GM23338 (cell line): ENCODE measurements around the gene PPP1R3A. TPM values are rescaled to one million over a fixed set of nuclear protein-coding genes. Genes with fewer than 3 reads are reported as not detected.

Source experiments
- ATAC-seq: fragments of 200-7000 bp; cut with Tn5 transposase; 3 replicates; pipeline ENCODE4 v1.9.1; 2020
- DNase-seq: peaks from one replicate; pipeline ENCODE4 v3.0.0-alpha.2; 2015; ENCODE audit warnings: low spot score
- H2AFZ ChIP-seq: fragments of 200-600 bp; sonication (generic); 2 replicates; pipeline ENCODE4 v1.8.0; 2016; ENCODE audit warnings: antibody characterized with exemption, mild to moderate bottlenecking, moderate library complexity
- H3F3A ChIP-seq: fragments of 200-600 bp; sonication (generic); replicated peaks from 2 replicates; pipeline ENCODE4 v1.8.0; 2017; ENCODE audit warnings: antibody characterized with exemption, mixed run types, low read depth
- H3K27ac ChIP-seq: fragments of 200-600 bp; sonication (generic); 2 replicates; pipeline ENCODE4 v1.6.1; 2016; ENCODE audit warnings: low read depth
- H3K27me3 ChIP-seq: fragments of 200-600 bp; sonication (generic); 2 replicates; pipeline ENCODE4 v1.8.0; 2016; ENCODE audit warnings: mild to moderate bottlenecking, mixed run types, moderate library complexity; ENCODE audit not compliant: insufficient read depth
- H3K36me3 ChIP-seq: fragments of 200-600 bp; sonication (generic); 2 replicates; pipeline ENCODE4 v1.8.0; 2016; ENCODE audit warnings: mild to moderate bottlenecking; ENCODE audit not compliant: insufficient read depth
- H3K4me1 ChIP-seq: fragments of 200-600 bp; sonication (generic); 2 replicates; pipeline ENCODE4 v1.8.0; 2016; ENCODE audit warnings: mild to moderate bottlenecking, moderate library complexity; ENCODE audit not compliant: insufficient read depth
- H3K4me2 ChIP-seq: fragments of 200-600 bp; sonication (generic); 2 replicates; pipeline ENCODE4 v1.7.1; 2017; ENCODE audit warnings: mixed run types
- H3K4me3 ChIP-seq: fragments of 200-600 bp; sonication (generic); 2 replicates; pipeline ENCODE4 v1.6.1; 2016; ENCODE audit warnings: mixed run types
- H3K79me2 ChIP-seq: fragments of 200-600 bp; sonication (generic); replicated peaks from 2 replicates; pipeline ENCODE4 v1.8.0; 2017; ENCODE audit warnings: mild to moderate bottlenecking; ENCODE audit not compliant: insufficient read depth
- H3K9me2 ChIP-seq: fragments of 200-600 bp; sonication (generic); 2 replicates; pipeline ENCODE4 v1.8.0; 2017; ENCODE audit not compliant: insufficient read depth
- H4K20me1 ChIP-seq: fragments of 200-600 bp; sonication (generic); replicated peaks from 2 replicates; pipeline ENCODE4 v1.8.0; 2017; ENCODE audit warnings: mild to moderate bottlenecking; ENCODE audit not compliant: insufficient read depth
- H3K27ac Mint-ChIP-seq: 2 replicates; pipeline ENCODE4 v1.8.0; 2020; ENCODE audit warnings: inconsistent platforms, mild to moderate bottlenecking, moderate library complexity, mixed read lengths
- H3K27me3 Mint-ChIP-seq: 3 replicates; pipeline ENCODE4 v1.8.0; 2022; ENCODE audit warnings: low read depth, mild to moderate bottlenecking, moderate library complexity, mixed read lengths, inconsistent platforms; ENCODE audit not compliant: insufficient read depth, poor library complexity
- H3K36me3 Mint-ChIP-seq: 3 replicates; pipeline ENCODE4 v1.8.0; 2021; ENCODE audit warnings: low read depth, mild to moderate bottlenecking, inconsistent platforms, moderate library complexity, mixed read lengths
- H3K4me1 Mint-ChIP-seq: 3 replicates; pipeline ENCODE4 v1.8.0; 2020; ENCODE audit warnings: mild to moderate bottlenecking, inconsistent platforms, mixed read lengths
- H3K4me3 Mint-ChIP-seq: 3 replicates; pipeline ENCODE4 v1.8.0; 2021; ENCODE audit warnings: moderate library complexity, mild to moderate bottlenecking, inconsistent platforms, mixed read lengths
- H3K9me3 Mint-ChIP-seq: 3 replicates; pipeline ENCODE4 v1.8.0; 2020; ENCODE audit warnings: moderate library complexity, mild to moderate bottlenecking, inconsistent platforms, mixed read lengths
- CREB1 ChIP-seq: fragments of 250-450 bp; sonication (Bioruptor Pico); IDR thresholded peaks from 2 replicates; pipeline ENCODE4 v1.5.0; 2020; ENCODE audit warnings: low read depth, mild to moderate bottlenecking, moderate library complexity
- EZH2 ChIP-seq: fragments of 200-600 bp; sonication (generic); IDR thresholded peaks from one replicate; pipeline ENCODE4 v1.8.0; 2017; ENCODE audit warnings: antibody characterized with exemption, mild to moderate bottlenecking, low read depth; ENCODE audit not compliant: unreplicated experiment
- JUNB ChIP-seq: IDR thresholded peaks from one replicate; pipeline ENCODE4 v1.6.1; 2016; ENCODE audit warnings: antibody characterized with exemption; ENCODE audit not compliant: unreplicated experiment
- NANOG ChIP-seq: IDR thresholded peaks from 2 replicates; pipeline ENCODE4 v1.6.1; 2016; ENCODE audit warnings: antibody characterized with exemption, borderline replicate concordance
- POLR2AphosphoS5 ChIP-seq: IDR thresholded peaks from 2 replicates; pipeline ENCODE4 v1.6.1; 2016; ENCODE audit warnings: antibody characterized with exemption, low read depth
- STAT1 ChIP-seq: IDR thresholded peaks from one replicate; pipeline ENCODE4 v1.6.1; 2016; ENCODE audit warnings: antibody characterized with exemption; ENCODE audit not compliant: unreplicated experiment
- ZNF331 ChIP-seq: fragments of 250-450 bp; sonication (Bioruptor Pico); IDR thresholded peaks from 2 replicates; pipeline ENCODE4 v1.5.0; 2020; ENCODE audit warnings: low read depth, mild to moderate bottlenecking, moderate library complexity
- polyA plus RNA-seq: library from polyadenylated mRNA; unstranded; fragments of >200 nt; fragmentation: Nextera tagmentation; extraction: Ambion mirVana; gene quantifications from 2 replicates; pipeline ENCODE4 v1.2.1, GENCODE V29; 2016
- total RNA-seq: library from RNA; depleted of rRNA; stranded (reverse); fragments of >200 nt; shearing (Covaris generic); gene quantifications from 2 replicates; pipeline ENCODE4 v1.2.3, GENCODE V29; 2014
- TF ChIP-seq, protein P1 (sequence below): IDR thresholded peaks from one replicate; pipeline ENCODE4 v1.6.1; 2018; ENCODE audit warnings: antibody characterized with exemption; ENCODE audit not compliant: unreplicated experiment
- TF ChIP-seq, protein P2 (sequence below), 2 experiments: fragments of 200-600 bp in 1 of 2; sonication (generic) in 1 of 2; conservative IDR thresholded peaks; 2 replicates each; pipeline versions ENCODE4 v1.5.1 to v1.6.1; 2016 to 2017; ENCODE audit warnings: antibody characterized with exemption in 2 of 2, low read depth in 2 of 2, mild to moderate bottlenecking in 2 of 2, moderate library complexity in 1 of 2
- TF ChIP-seq, protein P3 (sequence below): fragments of 250-450 bp; sonication (Bioruptor Pico); IDR thresholded peaks from 2 replicates; pipeline ENCODE4 v1.5.0; 2020; ENCODE audit warnings: mild to moderate bottlenecking, moderate library complexity

PPP1R3A gene
- total and polyA plus RNA-seq, 2 experiments from 2014 or later: 0.28 TPM; not detected in 1

DNA sequence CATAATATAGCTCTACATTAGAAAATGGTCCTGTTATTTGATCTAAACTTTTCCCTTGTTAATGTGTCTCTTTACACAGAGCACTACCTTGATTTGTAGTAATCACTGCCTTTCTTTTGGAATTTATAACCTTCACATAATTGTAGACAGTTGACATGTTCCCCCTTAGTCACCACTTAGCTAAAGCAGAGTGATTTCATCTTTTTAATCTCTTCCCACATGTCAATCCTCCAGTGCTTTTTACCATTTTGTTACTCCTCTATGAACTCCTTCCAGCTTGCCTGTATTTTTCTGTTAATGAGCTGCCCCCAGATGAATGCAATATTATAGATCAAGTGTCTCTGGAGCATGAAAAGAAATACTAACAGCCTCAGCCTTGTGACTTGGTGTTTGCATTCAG lies 2.6 kb upstream of the PPP1R3A start (continued):
- TF ChIP-seq, protein P1, sequence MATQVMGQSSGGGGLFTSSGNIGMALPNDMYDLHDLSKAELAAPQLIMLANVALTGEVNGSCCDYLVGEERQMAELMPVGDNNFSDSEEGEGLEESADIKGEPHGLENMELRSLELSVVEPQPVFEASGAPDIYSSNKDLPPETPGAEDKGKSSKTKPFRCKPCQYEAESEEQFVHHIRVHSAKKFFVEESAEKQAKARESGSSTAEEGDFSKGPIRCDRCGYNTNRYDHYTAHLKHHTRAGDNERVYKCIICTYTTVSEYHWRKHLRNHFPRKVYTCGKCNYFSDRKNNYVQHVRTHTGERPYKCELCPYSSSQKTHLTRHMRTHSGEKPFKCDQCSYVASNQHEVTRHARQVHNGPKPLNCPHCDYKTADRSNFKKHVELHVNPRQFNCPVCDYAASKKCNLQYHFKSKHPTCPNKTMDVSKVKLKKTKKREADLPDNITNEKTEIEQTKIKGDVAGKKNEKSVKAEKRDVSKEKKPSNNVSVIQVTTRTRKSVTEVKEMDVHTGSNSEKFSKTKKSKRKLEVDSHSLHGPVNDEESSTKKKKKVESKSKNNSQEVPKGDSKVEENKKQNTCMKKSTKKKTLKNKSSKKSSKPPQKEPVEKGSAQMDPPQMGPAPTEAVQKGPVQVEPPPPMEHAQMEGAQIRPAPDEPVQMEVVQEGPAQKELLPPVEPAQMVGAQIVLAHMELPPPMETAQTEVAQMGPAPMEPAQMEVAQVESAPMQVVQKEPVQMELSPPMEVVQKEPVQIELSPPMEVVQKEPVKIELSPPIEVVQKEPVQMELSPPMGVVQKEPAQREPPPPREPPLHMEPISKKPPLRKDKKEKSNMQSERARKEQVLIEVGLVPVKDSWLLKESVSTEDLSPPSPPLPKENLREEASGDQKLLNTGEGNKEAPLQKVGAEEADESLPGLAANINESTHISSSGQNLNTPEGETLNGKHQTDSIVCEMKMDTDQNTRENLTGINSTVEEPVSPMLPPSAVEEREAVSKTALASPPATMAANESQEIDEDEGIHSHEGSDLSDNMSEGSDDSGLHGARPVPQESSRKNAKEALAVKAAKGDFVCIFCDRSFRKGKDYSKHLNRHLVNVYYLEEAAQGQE: no peak
- TF ChIP-seq POLR2AphosphoS5: no peak
- TF ChIP-seq CREB1: no peak
- TF ChIP-seq EZH2: no peak

DNA sequence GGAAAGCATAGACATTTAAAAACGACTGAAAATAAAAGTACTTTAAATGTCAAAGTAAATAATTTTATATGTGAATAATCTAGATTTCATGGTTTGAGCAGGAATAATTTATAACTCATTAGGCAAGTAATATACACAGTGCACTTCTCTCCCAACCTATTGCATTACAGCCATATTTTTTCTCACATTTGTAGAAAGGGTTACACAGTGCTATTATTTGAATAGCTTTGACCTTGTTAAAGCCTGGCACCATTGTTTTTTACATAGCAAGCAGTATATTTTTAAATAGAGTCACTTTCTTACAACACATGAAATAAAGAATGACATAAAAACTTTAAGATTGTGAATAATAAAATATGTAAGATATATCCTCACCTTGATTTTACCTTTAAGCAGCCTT lies 969 bp downstream of the PPP1R3A start:
- no peaks in the 10 kb centered on the region for H3K36me3 ChIP-seq
- no peaks in the 10 kb centered on the region for H3K79me2 ChIP-seq
- H4K20me1 ChIP-seq: no peaks in the 10 kb centered on the region
- Mint-ChIP-seq H3K4me1 (peaks cover 14% of the 10 kb centered on the region; the same call in 2 of the 3 replicates), H3K36me3 (no peaks in the 10 kb centered on the region), H3K4me3 (no peak overlapping the region), H3K9me3 (no peaks in the 10 kb centered on the region), H3K27me3 (no peaks in the 10 kb centered on the region), H3K27ac (no peak overlapping the region)
- H2AFZ ChIP-seq: no peak overlapping the region
- no peaks in the 10 kb centered on the region for H3K27me3 ChIP-seq
- no peaks in the 10 kb centered on the region for H3K9me2 ChIP-seq
- no peak overlapping the region for H3K4me3 ChIP-seq
- H3K27ac ChIP-seq: no peak overlapping the region
- DNase-seq: no peak
- H3F3A ChIP-seq: no peaks in the 10 kb centered on the region
- no peak overlapping the region for H3K4me2 ChIP-seq
- no peak for ATAC-seq
- no peaks in the 10 kb centered on the region for H3K4me1 ChIP-seq
- TF ChIP-seq POLR2AphosphoS5 (no peak), CREB1 (no peak), STAT1 (no peak), NANOG (no peak), EZH2 (no peak), ZNF331 (no peak), JUNB (no peak)
- TF ChIP-seq, protein P2, sequence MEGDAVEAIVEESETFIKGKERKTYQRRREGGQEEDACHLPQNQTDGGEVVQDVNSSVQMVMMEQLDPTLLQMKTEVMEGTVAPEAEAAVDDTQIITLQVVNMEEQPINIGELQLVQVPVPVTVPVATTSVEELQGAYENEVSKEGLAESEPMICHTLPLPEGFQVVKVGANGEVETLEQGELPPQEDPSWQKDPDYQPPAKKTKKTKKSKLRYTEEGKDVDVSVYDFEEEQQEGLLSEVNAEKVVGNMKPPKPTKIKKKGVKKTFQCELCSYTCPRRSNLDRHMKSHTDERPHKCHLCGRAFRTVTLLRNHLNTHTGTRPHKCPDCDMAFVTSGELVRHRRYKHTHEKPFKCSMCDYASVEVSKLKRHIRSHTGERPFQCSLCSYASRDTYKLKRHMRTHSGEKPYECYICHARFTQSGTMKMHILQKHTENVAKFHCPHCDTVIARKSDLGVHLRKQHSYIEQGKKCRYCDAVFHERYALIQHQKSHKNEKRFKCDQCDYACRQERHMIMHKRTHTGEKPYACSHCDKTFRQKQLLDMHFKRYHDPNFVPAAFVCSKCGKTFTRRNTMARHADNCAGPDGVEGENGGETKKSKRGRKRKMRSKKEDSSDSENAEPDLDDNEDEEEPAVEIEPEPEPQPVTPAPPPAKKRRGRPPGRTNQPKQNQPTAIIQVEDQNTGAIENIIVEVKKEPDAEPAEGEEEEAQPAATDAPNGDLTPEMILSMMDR (conservative IDR thresholded peaks at IDR 0.05; ENCODE audit: low read depth in 2 of 2): no peak
- TF ChIP-seq, protein P3, sequence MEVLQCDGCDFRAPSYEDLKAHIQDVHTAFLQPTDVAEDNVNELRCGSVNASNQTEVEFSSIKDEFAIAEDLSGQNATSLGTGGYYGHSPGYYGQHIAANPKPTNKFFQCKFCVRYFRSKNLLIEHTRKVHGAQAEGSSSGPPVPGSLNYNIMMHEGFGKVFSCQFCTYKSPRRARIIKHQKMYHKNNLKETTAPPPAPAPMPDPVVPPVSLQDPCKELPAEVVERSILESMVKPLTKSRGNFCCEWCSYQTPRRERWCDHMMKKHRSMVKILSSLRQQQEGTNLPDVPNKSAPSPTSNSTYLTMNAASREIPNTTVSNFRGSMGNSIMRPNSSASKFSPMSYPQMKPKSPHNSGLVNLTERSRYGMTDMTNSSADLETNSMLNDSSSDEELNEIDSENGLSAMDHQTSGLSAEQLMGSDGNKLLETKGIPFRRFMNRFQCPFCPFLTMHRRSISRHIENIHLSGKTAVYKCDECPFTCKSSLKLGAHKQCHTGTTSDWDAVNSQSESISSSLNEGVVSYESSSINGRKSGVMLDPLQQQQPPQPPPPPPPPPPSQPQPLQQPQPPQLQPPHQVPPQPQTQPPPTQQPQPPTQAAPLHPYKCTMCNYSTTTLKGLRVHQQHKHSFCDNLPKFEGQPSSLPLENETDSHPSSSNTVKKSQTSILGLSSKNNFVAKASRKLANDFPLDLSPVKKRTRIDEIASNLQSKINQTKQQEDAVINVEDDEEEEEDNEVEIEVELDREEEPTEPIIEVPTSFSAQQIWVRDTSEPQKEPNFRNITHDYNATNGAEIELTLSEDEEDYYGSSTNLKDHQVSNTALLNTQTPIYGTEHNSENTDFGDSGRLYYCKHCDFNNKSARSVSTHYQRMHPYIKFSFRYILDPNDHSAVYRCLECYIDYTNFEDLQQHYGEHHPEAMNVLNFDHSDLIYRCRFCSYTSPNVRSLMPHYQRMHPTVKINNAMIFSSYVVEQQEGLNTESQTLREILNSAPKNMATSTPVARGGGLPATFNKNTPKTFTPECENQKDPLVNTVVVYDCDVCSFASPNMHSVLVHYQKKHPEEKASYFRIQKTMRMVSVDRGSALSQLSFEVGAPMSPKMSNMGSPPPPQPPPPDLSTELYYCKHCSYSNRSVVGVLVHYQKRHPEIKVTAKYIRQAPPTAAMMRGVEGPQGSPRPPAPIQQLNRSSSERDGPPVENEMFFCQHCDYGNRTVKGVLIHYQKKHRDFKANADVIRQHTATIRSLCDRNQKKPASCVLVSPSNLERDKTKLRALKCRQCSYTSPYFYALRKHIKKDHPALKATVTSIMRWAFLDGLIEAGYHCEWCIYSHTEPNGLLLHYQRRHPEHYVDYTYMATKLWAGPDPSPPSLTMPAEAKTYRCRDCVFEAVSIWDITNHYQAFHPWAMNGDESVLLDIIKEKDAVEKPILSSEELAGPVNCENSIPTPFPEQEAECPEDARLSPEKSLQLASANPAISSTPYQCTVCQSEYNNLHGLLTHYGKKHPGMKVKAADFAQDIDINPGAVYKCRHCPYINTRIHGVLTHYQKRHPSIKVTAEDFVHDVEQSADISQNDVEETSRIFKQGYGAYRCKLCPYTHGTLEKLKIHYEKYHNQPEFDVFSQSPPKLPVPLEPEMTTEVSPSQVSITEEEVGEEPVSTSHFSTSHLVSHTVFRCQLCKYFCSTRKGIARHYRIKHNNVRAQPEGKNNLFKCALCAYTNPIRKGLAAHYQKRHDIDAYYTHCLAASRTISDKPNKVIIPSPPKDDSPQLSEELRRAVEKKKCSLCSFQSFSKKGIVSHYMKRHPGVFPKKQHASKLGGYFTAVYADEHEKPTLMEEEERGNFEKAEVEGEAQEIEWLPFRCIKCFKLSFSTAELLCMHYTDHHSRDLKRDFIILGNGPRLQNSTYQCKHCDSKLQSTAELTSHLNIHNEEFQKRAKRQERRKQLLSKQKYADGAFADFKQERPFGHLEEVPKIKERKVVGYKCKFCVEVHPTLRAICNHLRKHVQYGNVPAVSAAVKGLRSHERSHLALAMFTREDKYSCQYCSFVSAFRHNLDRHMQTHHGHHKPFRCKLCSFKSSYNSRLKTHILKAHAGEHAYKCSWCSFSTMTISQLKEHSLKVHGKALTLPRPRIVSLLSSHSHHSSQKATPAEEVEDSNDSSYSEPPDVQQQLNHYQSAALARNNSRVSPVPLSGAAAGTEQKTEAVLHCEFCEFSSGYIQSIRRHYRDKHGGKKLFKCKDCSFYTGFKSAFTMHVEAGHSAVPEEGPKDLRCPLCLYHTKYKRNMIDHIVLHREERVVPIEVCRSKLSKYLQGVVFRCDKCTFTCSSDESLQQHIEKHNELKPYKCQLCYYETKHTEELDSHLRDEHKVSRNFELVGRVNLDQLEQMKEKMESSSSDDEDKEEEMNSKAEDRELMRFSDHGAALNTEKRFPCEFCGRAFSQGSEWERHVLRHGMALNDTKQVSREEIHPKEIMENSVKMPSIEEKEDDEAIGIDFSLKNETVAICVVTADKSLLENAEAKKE (CRISPR knock-in tag): no peak
- TF ChIP-seq, protein P1: no peak
